H1 (cell line): Measurements from ENCODE around the gene OR3A2.

ENCODE experiments used
- CHD1 ChIP-seq: IDR thresholded peaks from 2 replicates; pipeline ENCODE4 v1.6.1; 2012; ENCODE audit warnings: low read depth, low read length, improper control_type of control experiment
- CTCF ChIP-seq, 3 experiments: IDR thresholded peaks; 1 replicate in 2 of 3; 2 replicates in 1 of 3; pipeline versions ENCODE4 v1.5.1 to v1.6.1; 2011; ENCODE audit warnings: low read length in 3 of 3, mild to moderate bottlenecking in 3 of 3, inconsistent platforms in 2 of 3, low read depth in 1 of 3, moderate library complexity in 1 of 3; ENCODE audit not compliant: insufficient read depth in 1 of 3; ENCODE audit errors: control extremely low read depth in 1 of 3
- EP300 ChIP-seq, 2 experiments: IDR thresholded peaks; 1 replicate in 1 of 2; 2 replicates in 1 of 2; pipeline ENCODE4 v1.6.1; 2011 to 2012; ENCODE audit warnings: low read depth in 2 of 2, low read length in 2 of 2, mild to moderate bottlenecking in 2 of 2, borderline replicate concordance in 1 of 2, inconsistent platforms in 1 of 2, moderate library complexity in 1 of 2

GRCh38 chr17:3260600-3260999, 125.5 kb downstream of the OR3A2 start:
- no peak for TF ChIP-seq EP300 (IDR thresholded peaks at IDR 0.05; ENCODE audit: borderline replicate concordance in 1 of 2, low read depth in 2 of 2, low read length in 2 of 2)
- TF ChIP-seq CHD1, result no peak
- TF ChIP-seq CTCF (IDR thresholded peaks at IDR 0.05; ENCODE audit: control extremely low read depth in 1 of 3, insufficient read depth in 1 of 3, low read depth in 1 of 3, low read length in 3 of 3), result no peak
